GM23338 (cell line): ENCODE results near the gene MIDN. TPM values are rescaled to one million over a fixed set of nuclear protein-coding genes. Genes with fewer than 3 reads are reported as not detected.

Source experiments
- ATAC-seq: fragments of 200-7000 bp; cut with Tn5 transposase; 3 replicates; pipeline ENCODE4 v1.9.1; 2020
- DNase-seq: peaks from one replicate; pipeline ENCODE4 v3.0.0-alpha.2; 2015; ENCODE audit warnings: low spot score
- H2AFZ ChIP-seq: fragments of 200-600 bp; sonication (generic); 2 replicates; pipeline ENCODE4 v1.8.0; 2016; ENCODE audit warnings: antibody characterized with exemption, mild to moderate bottlenecking, moderate library complexity
- H3F3A ChIP-seq: fragments of 200-600 bp; sonication (generic); replicated peaks from 2 replicates; pipeline ENCODE4 v1.8.0; 2017; ENCODE audit warnings: antibody characterized with exemption, mixed run types, low read depth
- H3K27ac ChIP-seq: fragments of 200-600 bp; sonication (generic); 2 replicates; pipeline ENCODE4 v1.6.1; 2016; ENCODE audit warnings: low read depth
- H3K27me3 ChIP-seq: fragments of 200-600 bp; sonication (generic); 2 replicates; pipeline ENCODE4 v1.8.0; 2016; ENCODE audit warnings: mild to moderate bottlenecking, mixed run types, moderate library complexity; ENCODE audit not compliant: insufficient read depth
- H3K36me3 ChIP-seq: fragments of 200-600 bp; sonication (generic); 2 replicates; pipeline ENCODE4 v1.8.0; 2016; ENCODE audit warnings: mild to moderate bottlenecking; ENCODE audit not compliant: insufficient read depth
- H3K4me1 ChIP-seq: fragments of 200-600 bp; sonication (generic); 2 replicates; pipeline ENCODE4 v1.8.0; 2016; ENCODE audit warnings: mild to moderate bottlenecking, moderate library complexity; ENCODE audit not compliant: insufficient read depth
- H3K4me2 ChIP-seq: fragments of 200-600 bp; sonication (generic); 2 replicates; pipeline ENCODE4 v1.7.1; 2017; ENCODE audit warnings: mixed run types
- H3K4me3 ChIP-seq: fragments of 200-600 bp; sonication (generic); 2 replicates; pipeline ENCODE4 v1.6.1; 2016; ENCODE audit warnings: mixed run types
- H3K79me2 ChIP-seq: fragments of 200-600 bp; sonication (generic); replicated peaks from 2 replicates; pipeline ENCODE4 v1.8.0; 2017; ENCODE audit warnings: mild to moderate bottlenecking; ENCODE audit not compliant: insufficient read depth
- H3K9me2 ChIP-seq: fragments of 200-600 bp; sonication (generic); 2 replicates; pipeline ENCODE4 v1.8.0; 2017; ENCODE audit not compliant: insufficient read depth
- H4K20me1 ChIP-seq: fragments of 200-600 bp; sonication (generic); replicated peaks from 2 replicates; pipeline ENCODE4 v1.8.0; 2017; ENCODE audit warnings: mild to moderate bottlenecking; ENCODE audit not compliant: insufficient read depth
- H3K27ac Mint-ChIP-seq: 2 replicates; pipeline ENCODE4 v1.8.0; 2020; ENCODE audit warnings: inconsistent platforms, mild to moderate bottlenecking, moderate library complexity, mixed read lengths
- H3K27me3 Mint-ChIP-seq: 3 replicates; pipeline ENCODE4 v1.8.0; 2022; ENCODE audit warnings: low read depth, mild to moderate bottlenecking, moderate library complexity, mixed read lengths, inconsistent platforms; ENCODE audit not compliant: insufficient read depth, poor library complexity
- H3K36me3 Mint-ChIP-seq: 3 replicates; pipeline ENCODE4 v1.8.0; 2021; ENCODE audit warnings: low read depth, mild to moderate bottlenecking, inconsistent platforms, moderate library complexity, mixed read lengths
- H3K4me1 Mint-ChIP-seq: 3 replicates; pipeline ENCODE4 v1.8.0; 2020; ENCODE audit warnings: mild to moderate bottlenecking, inconsistent platforms, mixed read lengths
- H3K4me3 Mint-ChIP-seq: 3 replicates; pipeline ENCODE4 v1.8.0; 2021; ENCODE audit warnings: moderate library complexity, mild to moderate bottlenecking, inconsistent platforms, mixed read lengths
- H3K9me3 Mint-ChIP-seq: 3 replicates; pipeline ENCODE4 v1.8.0; 2020; ENCODE audit warnings: moderate library complexity, mild to moderate bottlenecking, inconsistent platforms, mixed read lengths
- CREB1 ChIP-seq: fragments of 250-450 bp; sonication (Bioruptor Pico); IDR thresholded peaks from 2 replicates; pipeline ENCODE4 v1.5.0; 2020; ENCODE audit warnings: low read depth, mild to moderate bottlenecking, moderate library complexity
- CTCF ChIP-seq, 2 experiments: fragments of 200-600 bp in 1 of 2; sonication (generic) in 1 of 2; conservative IDR thresholded peaks; 2 replicates each; pipeline versions ENCODE4 v1.5.1 to v1.6.1; 2016 to 2017; ENCODE audit warnings: antibody characterized with exemption in 2 of 2, low read depth in 2 of 2, mild to moderate bottlenecking in 2 of 2, moderate library complexity in 1 of 2
- ETS1 ChIP-seq: IDR thresholded peaks from 2 replicates; pipeline ENCODE4 v1.6.1; 2016; ENCODE audit warnings: antibody characterized with exemption
- EZH2 ChIP-seq: fragments of 200-600 bp; sonication (generic); IDR thresholded peaks from one replicate; pipeline ENCODE4 v1.8.0; 2017; ENCODE audit warnings: antibody characterized with exemption, mild to moderate bottlenecking, low read depth; ENCODE audit not compliant: unreplicated experiment
- EZH2phosphoT487 ChIP-seq: fragments of 200-600 bp; sonication (generic); IDR thresholded peaks from one replicate; pipeline ENCODE4 v1.8.1; 2018; ENCODE audit warnings: antibody characterized with exemption; ENCODE audit not compliant: unreplicated experiment
- JUNB ChIP-seq: IDR thresholded peaks from one replicate; pipeline ENCODE4 v1.6.1; 2016; ENCODE audit warnings: antibody characterized with exemption; ENCODE audit not compliant: unreplicated experiment
- NANOG ChIP-seq: IDR thresholded peaks from 2 replicates; pipeline ENCODE4 v1.6.1; 2016; ENCODE audit warnings: antibody characterized with exemption, borderline replicate concordance
- POLR2AphosphoS5 ChIP-seq: IDR thresholded peaks from 2 replicates; pipeline ENCODE4 v1.6.1; 2016; ENCODE audit warnings: antibody characterized with exemption, low read depth
- REST ChIP-seq: IDR thresholded peaks from one replicate; pipeline ENCODE4 v1.6.1; 2018; ENCODE audit warnings: antibody characterized with exemption; ENCODE audit not compliant: unreplicated experiment
- STAT1 ChIP-seq: IDR thresholded peaks from one replicate; pipeline ENCODE4 v1.6.1; 2016; ENCODE audit warnings: antibody characterized with exemption; ENCODE audit not compliant: unreplicated experiment
- ZNF114 ChIP-seq: fragments of 250-450 bp; sonication (Bioruptor Pico); IDR thresholded peaks from 2 replicates; pipeline ENCODE4 v1.5.0; 2020; ENCODE audit warnings: mild to moderate bottlenecking, moderate library complexity
- ZNF331 ChIP-seq: fragments of 250-450 bp; sonication (Bioruptor Pico); IDR thresholded peaks from 2 replicates; pipeline ENCODE4 v1.5.0; 2020; ENCODE audit warnings: low read depth, mild to moderate bottlenecking, moderate library complexity
- ZNF462 ChIP-seq: fragments of 250-450 bp; sonication (Bioruptor Pico); IDR thresholded peaks from 2 replicates; pipeline ENCODE4 v1.5.0; 2020; ENCODE audit warnings: mild to moderate bottlenecking, moderate library complexity
- polyA plus RNA-seq: library from polyadenylated mRNA; unstranded; fragments of >200 nt; fragmentation: Nextera tagmentation; extraction: Ambion mirVana; gene quantifications from 2 replicates; pipeline ENCODE4 v1.2.1, GENCODE V29; 2016
- total RNA-seq: library from RNA; depleted of rRNA; stranded (reverse); fragments of >200 nt; shearing (Covaris generic); gene quantifications from 2 replicates; pipeline ENCODE4 v1.2.3, GENCODE V29; 2014

The MIDN gene
- total and polyA plus RNA-seq, 2 experiments from 2014 or later, result 28.6 to 113 TPM

- peaks cover 56% of the 10 kb centered on the region for H3K36me3 Mint-ChIP-seq
- DNase-seq (no peak), ATAC-seq (no peak)
- Histone ChIP-seq H3K27me3 (peaks cover 5% of the 10 kb centered on the region; the same call in 1 of the 2 replicates), H2AFZ (no peak overlapping the region), H3K27ac (peak overlapping the region; percentile 69; the same call in 1 of the 2 replicates), H3K4me3 (no peak overlapping the region), H3K4me2 (no peak overlapping the region), H3F3A (peaks cover 63% of the 10 kb centered on the region), H3K36me3 (peaks cover 31% of the 10 kb centered on the region), H4K20me1 (peaks cover 37% of the 10 kb centered on the region), H3K4me1 (peaks cover 41% of the 10 kb centered on the region), H3K9me2 (no peaks in the 10 kb centered on the region), H3K79me2 (peaks cover 50% of the 10 kb centered on the region)
- peaks cover 54% of the 10 kb centered on the region for H3K4me1 Mint-ChIP-seq
- H3K27ac Mint-ChIP-seq, result peak overlapping the region; percentile 88
- no peak for TF ChIP-seq ETS1
- TF ChIP-seq NANOG, result no peak
- no peak for TF ChIP-seq ZNF331
- no peak for TF ChIP-seq CREB1 (CRISPR knock-in tag)
- no peak for TF ChIP-seq ZNF462 (CRISPR knock-in tag)
- TF ChIP-seq JUNB, result no peak
- TF ChIP-seq EZH2, result no peak
- no peak for TF ChIP-seq EZH2phosphoT487
- no peak for TF ChIP-seq REST
- TF ChIP-seq STAT1, result no peak
- TF ChIP-seq CTCF (conservative IDR thresholded peaks at IDR 0.05; ENCODE audit: low read depth in 2 of 2), result no peak
- no peak for TF ChIP-seq POLR2AphosphoS5
- TF ChIP-seq ZNF114 (CRISPR knock-in tag), result no peak
- peak overlapping the region; percentile 57 for H3K4me3 Mint-ChIP-seq
- peaks cover 51% of the 10 kb centered on the region for H3K27me3 Mint-ChIP-seq
- H3K9me3 Mint-ChIP-seq, result no peaks in the 10 kb centered on the region; the same call in 2 of the 3 replicates
These were observed 24.3 kb downstream of the MIDN start for GRCh38 chr19:1272423-1273262.
